K562 treated with DMSO at 1 percent for 48 hours (cell line): ENCODE data around the gene NKX2-2. TPM values are rescaled to one million over a fixed set of nuclear protein-coding genes. Genes with fewer than 3 reads are reported as not detected.

Experiments
- total RNA-seq: library from RNA; unstranded; fragments of 300-600 nt; gene quantifications from 2 replicates; pipeline ENCODE4 v1.2.3, GENCODE V29; 2022; ENCODE audit warnings: low replicate concordance; ENCODE audit errors: extremely low read depth

NKX2-2 gene
- not detected in 2 replicates for total RNA-seq

DNA sequence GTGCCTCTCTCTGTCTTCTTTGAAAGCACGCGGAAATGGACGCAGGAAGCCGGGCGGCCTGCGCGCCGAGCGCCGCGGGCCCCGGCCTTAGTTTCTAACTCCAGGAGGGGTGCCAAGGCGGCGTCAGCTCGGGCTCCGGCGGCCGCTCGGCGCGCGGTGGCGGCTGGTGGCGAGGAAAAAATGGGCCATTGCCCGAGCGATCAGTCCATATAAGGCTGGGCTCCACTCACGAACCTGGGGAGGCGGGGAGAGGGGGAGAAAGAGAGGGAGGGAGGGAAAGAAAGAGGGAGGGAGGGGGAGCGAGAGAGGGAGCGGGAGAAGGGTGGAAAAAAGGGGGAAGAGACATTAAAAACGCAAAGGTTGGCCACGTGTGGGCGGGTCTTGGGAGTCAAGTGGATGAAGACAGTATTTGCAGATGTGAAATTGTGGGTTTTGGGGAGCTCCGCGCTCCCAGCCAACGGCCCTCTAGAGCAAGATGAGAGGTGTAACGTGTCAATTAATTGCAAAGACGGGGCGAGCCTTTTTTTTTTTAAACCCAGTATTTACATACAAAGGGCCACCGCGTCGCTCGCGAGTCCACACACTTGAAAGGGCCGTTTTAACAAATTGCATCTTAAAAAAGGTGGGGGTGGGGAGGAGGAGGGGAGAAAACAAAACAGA, at the start of gene NKX2-2:
Gene NKX2-2 (minus strand): TSS at position 184 of the 660 bp plus-strand sequence. CDS start 395 bp downstream, outside the sequence.

Other genes starting within 250 kb of the NKX2-2 start
- gene XRN2, start 210.7 kb downstream of the NKX2-2 start, total RNA-seq: not detected in 2 replicates
- not detected in 2 replicates for gene NKX2-4, start 116.5 kb downstream of the NKX2-2 start, total RNA-seq
- not detected in 2 replicates for gene PAX1, start 191.6 kb upstream of the NKX2-2 start, total RNA-seq